ENCODE data around the gene ZNF525. TPM values are rescaled to one million over a fixed set of nuclear protein-coding genes. Genes with fewer than 3 reads are reported as not detected.

The ZNF525 gene
- total and polyA plus RNA-seq, 5 donors = 2.1 to 9.3 (median 6.8) TPM

- Histone ChIP-seq H3K27me3 (ENCODE audit: control insufficient read depth, insufficient read depth) (no peaks in the 10 kb centered on the region), H3K27ac (ENCODE audit: low read length) (peak overlapping the region; percentile 49), H3K4me3 (ENCODE audit: low read length) (peak overlapping the region; percentile 73), H3K9me3 (ENCODE audit: control insufficient read depth, low read length) (no peaks in the 10 kb centered on the region), H3K4me1 (ENCODE audit: control insufficient read depth, insufficient read depth, low read length) (no peaks in the 10 kb centered on the region)
- DNase-seq = peak; percentile 60 to 76 (median 70)
- peak; percentile 52 to 71 for ATAC-seq
- WGBS = under 1% methylated on average over 30 of the region's 30 CpGs
- intact Hi-C loops (cut with DNase I) = no loop called here
Observed at GRCh38 chr19:53432088-53432661, 66.7 kb downstream of the ZNF525 start.

Other genes starting within 250 kb of the ZNF525 start
- 10 to 100 TPM; 20.7 to 26.8 (median 22.1) TPM for gene ZNF415, start 232.8 kb upstream of the ZNF525 start, total RNA-seq
- gene ZNF415, start 232.8 kb upstream of the ZNF525 start, polyA plus RNA-seq = 20.4 TPM
- 1 to 10 TPM; 6.3 to 7.9 (median 7.3) TPM for gene ZNF347, start 206.7 kb upstream of the ZNF525 start, total RNA-seq
- gene ZNF347, start 206.7 kb upstream of the ZNF525 start, polyA plus RNA-seq = 3.1 TPM
- 1 to 10 TPM; 1.2 to 2.0 (median 1.5) TPM for gene ZNF665, start 172.3 kb upstream of the ZNF525 start, total RNA-seq
- gene ZNF665, start 172.3 kb upstream of the ZNF525 start, polyA plus RNA-seq = 1.4 TPM
- 10 to 100 TPM; 18.7 to 27.9 (median 25.7) TPM for gene ZNF677, start 110.8 kb upstream of the ZNF525 start, total RNA-seq
- gene ZNF677, start 110.8 kb upstream of the ZNF525 start, polyA plus RNA-seq = 18.8 TPM
- not detected for gene VN1R2, start 107.4 kb upstream of the ZNF525 start, total RNA-seq
- gene VN1R2, start 107.4 kb upstream of the ZNF525 start, polyA plus RNA-seq = not detected
- gene VN1R4, start 98.0 kb upstream of the ZNF525 start, total RNA-seq = not detected
- gene VN1R4, start 98.0 kb upstream of the ZNF525 start, polyA plus RNA-seq = not detected
- gene ZNF845, start 32.0 kb upstream of the ZNF525 start, total RNA-seq = 1 to 10 TPM; 3.7 to 4.8 (median 4.4) TPM
- gene ZNF845, start 32.0 kb upstream of the ZNF525 start, polyA plus RNA-seq = 2.0 TPM
- 1 to 10 TPM; 4.3 to 6.2 (median 4.4) TPM for gene ZNF765, start 29.4 kb downstream of the ZNF525 start, total RNA-seq
- gene ZNF765, start 29.4 kb downstream of the ZNF525 start, polyA plus RNA-seq = 2.5 TPM
- gene ZNF761, start 66.3 kb downstream of the ZNF525 start, total RNA-seq = 1 to 10 TPM; 4.2 to 5.6 (median 5.1) TPM
- 4.4 TPM for gene ZNF761, start 66.3 kb downstream of the ZNF525 start, polyA plus RNA-seq
- 1 to 10 TPM; 1.4 to 2.4 (median 1.8) TPM for gene ZNF813, start 102.0 kb downstream of the ZNF525 start, total RNA-seq
- gene ZNF813, start 102.0 kb downstream of the ZNF525 start, polyA plus RNA-seq = 0.86 TPM
- 10 to 100 TPM; 11.7 to 30.3 (median 15.2) TPM for gene ZNF331, start 172.4 kb downstream of the ZNF525 start, total RNA-seq
- 22.2 TPM for gene ZNF331, start 172.4 kb downstream of the ZNF525 start, polyA plus RNA-seq

Data from right cardiac atrium (tissue), 5 donors.